ENCODE data around the gene BBOX1. TPM values are rescaled to one million over a fixed set of nuclear protein-coding genes. Genes with fewer than 3 reads are reported as not detected.
"Not testable (repeated sequence)": the region's sequence is repeated elsewhere in the genome, so short reads cannot be mapped to it uniquely, and the experiment has no call there.

Gene BBOX1
- total RNA-seq, 2 donors from 2014 or later, result not detected

DNA sequence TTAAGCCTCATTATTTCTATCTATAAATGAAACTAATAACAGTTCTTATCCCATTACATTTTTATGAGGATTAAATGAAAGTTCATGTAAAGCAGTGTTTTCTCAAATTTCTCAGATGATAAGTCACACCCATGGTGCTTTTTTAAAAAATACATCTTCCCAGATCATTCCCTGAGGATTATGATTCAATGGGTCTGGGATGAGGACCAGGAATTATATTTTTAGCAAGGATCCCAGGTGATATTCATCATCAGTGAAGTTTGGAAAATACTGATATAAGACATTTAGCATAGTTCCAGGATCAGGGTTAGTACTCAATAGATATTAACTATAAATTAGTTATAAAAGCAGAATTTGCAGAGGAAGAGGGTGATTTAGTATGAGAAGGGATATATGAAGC is 89.1 kb downstream of the BBOX1 start:
- DNase-seq (no peak), ATAC-seq (replicated peaks in 1 of 2) (no peak)
- H3K4me1 Mint-ChIP-seq (ENCODE audit: low read depth), result no peaks in the 10 kb centered on the region
- H3K9me3 Mint-ChIP-seq, result peaks cover 6 to 7% of the 10 kb centered on the region in 2 donors
- H3K36me3 Mint-ChIP-seq (ENCODE audit: insufficient read depth in 2 of 2), result peaks cover 0 to 2% of the 10 kb centered on the region in 2 donors
- H3K27ac Mint-ChIP-seq, result no peak overlapping the region
- no peaks in the 10 kb centered on the region for H3K27me3 Mint-ChIP-seq (ENCODE audit: low read depth)
- H3K4me3 Mint-ChIP-seq, result no peak overlapping the region

DNA sequence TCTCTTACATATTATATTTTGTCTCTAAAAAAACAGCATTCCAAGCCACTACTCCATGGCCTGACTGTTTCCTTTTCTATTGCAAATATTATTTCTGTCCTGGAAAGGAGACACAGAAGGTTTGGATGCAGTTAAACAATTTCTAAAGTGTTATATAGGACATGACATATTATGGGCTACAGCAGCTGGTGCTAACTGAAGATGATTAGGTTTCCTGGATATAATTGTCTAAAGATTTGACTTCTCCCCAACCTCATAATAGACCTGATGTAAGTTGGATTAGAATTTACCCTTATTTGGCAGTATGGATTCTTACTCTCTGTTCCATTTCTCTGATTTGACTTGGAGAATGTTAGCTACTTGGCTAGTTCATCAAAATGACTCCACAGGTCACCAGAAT is 90.2 kb downstream of the BBOX1 start:
- DNase-seq, result no peak
- H3K27me3 Mint-ChIP-seq (ENCODE audit: low read depth), result no peaks in the 10 kb centered on the region

DNA sequence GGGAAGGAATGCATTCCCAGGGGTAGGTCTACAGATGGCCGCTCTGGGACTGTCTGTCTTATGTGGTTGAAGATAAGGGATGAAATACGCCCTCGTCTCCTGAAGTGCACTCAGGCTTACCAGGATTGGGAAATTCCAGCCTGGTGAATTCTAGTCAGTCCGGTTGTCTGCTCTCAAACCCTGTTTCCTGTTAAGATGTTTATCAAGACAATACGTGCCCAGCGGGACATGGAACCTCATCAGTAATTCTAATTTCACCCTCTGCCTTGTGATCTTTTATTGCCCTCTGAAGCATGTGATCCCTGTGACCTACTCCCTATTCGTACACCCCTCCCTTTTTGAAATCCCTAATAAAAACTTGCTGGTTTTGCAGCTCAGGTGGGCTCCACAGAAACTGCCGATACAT is 95.3 kb downstream of the BBOX1 start:
- peaks cover 15 to 17% of the 10 kb centered on the region in 2 donors for H3K9me3 Mint-ChIP-seq
- H3K27ac Mint-ChIP-seq; H3K4me3 Mint-ChIP-seq; H3K4me1 Mint-ChIP-seq (ENCODE audit: low read depth); ATAC-seq (replicated peaks in 1 of 2); DNase-seq; H3K36me3 Mint-ChIP-seq (ENCODE audit: insufficient read depth in 2 of 2); H3K27me3 Mint-ChIP-seq (ENCODE audit: low read depth): not testable (repeated sequence)

More for the DNA sequence above, 90.2 kb downstream of the BBOX1 start:
- H3K4me3 Mint-ChIP-seq, result no peak overlapping the region
- peaks cover 0 to 2% of the 10 kb centered on the region in 2 donors for H3K36me3 Mint-ChIP-seq (ENCODE audit: insufficient read depth in 2 of 2)
- no peak overlapping the region for H3K27ac Mint-ChIP-seq
- H3K9me3 Mint-ChIP-seq, result peaks cover 8 to 14% of the 10 kb centered on the region in 2 donors
- no peaks in the 10 kb centered on the region for H3K4me1 Mint-ChIP-seq (ENCODE audit: low read depth)
- no peak for ATAC-seq (replicated peaks in 1 of 2)

DNA sequence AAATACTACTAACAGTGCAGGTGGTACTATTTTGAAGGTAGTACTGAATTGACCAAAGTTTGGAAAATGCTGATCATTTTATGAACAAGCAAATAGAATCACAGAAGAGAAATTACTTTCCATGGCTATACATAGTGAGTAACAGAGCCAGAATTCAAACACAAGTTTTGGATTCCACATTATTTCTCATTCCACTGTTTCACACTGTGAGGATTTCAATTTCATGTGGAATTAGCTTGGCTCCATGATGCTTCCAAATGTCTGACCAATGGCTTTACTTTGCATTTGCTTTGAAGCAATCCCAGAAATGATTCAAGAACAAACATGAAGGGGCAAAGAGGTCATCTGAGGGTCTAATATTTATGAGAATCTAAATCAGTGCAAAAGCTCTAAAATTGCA is 98.1 kb downstream of the BBOX1 start:
- Mint-ChIP-seq H3K27me3 (ENCODE audit: low read depth) (no peaks in the 10 kb centered on the region), H3K4me3 (no peak overlapping the region), H3K36me3 (ENCODE audit: insufficient read depth in 2 of 2) (peaks cover 3 to 5% of the 10 kb centered on the region in 2 donors), H3K27ac (no peak overlapping the region), H3K4me1 (ENCODE audit: low read depth) (no peaks in the 10 kb centered on the region), H3K9me3 (peaks cover 15 to 16% of the 10 kb centered on the region in 2 donors)
- ATAC-seq (replicated peaks in 1 of 2), result no peak
- DNase-seq, result no peak

DNA sequence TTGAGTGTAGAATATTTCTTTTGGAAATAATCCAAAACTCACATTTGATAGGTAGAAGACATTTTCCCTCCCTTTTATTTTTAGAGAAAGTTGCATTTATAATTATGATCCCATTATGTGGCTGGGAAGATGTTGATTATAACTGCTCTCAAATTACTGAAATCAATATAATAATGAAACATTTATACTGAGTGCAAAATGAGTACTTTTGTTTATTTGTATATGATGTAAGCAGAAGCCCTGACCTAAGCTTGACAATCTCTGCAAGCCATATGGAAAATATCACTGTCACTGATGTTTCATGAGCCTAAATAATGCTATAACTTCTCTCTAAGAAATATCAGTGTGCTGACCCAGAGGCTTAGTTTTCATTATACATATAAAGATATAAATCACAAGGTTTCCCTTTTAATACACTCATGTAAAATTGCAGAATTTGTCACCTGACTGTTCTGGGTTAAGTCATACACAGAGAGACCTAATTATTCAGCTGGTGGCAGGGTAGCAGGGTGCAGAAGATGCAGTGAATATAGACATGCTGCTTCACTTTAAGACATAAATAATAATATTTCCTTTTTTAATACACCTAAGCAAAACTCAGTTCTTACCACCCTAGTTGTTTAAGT is 99.2 kb downstream of the BBOX1 start:
- Mint-ChIP-seq H3K4me1 (ENCODE audit: low read depth) (no peaks in the 10 kb centered on the region), H3K27me3 (ENCODE audit: low read depth) (no peaks in the 10 kb centered on the region), H3K9me3 (peaks cover 13 to 14% of the 10 kb centered on the region in 2 donors), H3K27ac (no peak overlapping the region), H3K4me3 (no peak overlapping the region), H3K36me3 (ENCODE audit: insufficient read depth in 2 of 2) (peaks cover 3 to 5% of the 10 kb centered on the region in 2 donors)
- DNase-seq (no peak), ATAC-seq (replicated peaks in 1 of 2) (no peak)

DNA sequence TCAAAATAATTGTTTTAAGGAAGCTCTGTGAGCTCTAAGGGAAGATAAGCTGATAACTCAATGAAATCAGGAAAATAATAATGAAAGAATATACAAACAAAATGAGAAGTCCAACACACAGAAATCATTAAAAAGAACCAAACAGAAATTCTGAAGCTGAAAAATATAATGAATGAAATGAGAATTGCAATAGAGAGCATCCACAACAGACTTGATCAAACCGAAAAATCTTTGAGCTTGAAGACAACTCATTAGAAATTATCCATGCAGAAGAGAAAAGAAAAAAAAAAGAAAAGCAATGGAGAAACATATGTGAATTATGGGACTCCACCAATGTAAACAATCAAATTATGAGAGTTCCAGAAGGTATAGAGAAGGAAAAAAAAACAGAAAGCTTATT is 101.0 kb downstream of the BBOX1 start:
- Mint-ChIP-seq H3K9me3 (peaks cover 7 to 9% of the 10 kb centered on the region in 2 donors), H3K4me3 (no peak overlapping the region), H3K27me3 (ENCODE audit: low read depth) (no peaks in the 10 kb centered on the region), H3K4me1 (ENCODE audit: low read depth) (no peaks in the 10 kb centered on the region), H3K36me3 (ENCODE audit: insufficient read depth in 2 of 2) (peaks cover 3 to 5% of the 10 kb centered on the region in 2 donors), H3K27ac (no peak overlapping the region)
- ATAC-seq (replicated peaks in 1 of 2), result no peak
- no peak for DNase-seq

DNA sequence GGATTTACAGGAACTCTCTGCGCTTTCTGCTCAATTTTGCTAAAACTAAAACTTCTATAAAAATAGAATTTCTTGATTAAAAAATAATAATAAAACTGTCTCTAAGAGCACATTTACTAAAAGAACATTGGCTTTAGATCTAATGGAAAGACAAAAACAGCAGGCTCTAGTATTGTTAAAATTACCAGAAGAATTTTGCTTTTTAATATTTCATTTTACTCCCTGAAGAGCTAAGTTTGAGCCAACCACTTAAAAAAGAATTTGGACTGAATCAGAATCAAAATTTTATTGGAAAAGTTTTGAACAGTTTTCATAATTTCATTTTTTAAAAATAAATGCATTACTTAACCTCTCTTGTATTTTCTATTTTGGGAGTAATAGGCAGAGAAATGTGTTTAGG is 107.3 kb downstream of the BBOX1 start:
- DNase-seq, result no peak
- Mint-ChIP-seq H3K4me1 (ENCODE audit: low read depth) (no peaks in the 10 kb centered on the region), H3K9me3 (no peaks in the 10 kb centered on the region), H3K4me3 (no peak overlapping the region), H3K27ac (no peak overlapping the region), H3K27me3 (ENCODE audit: low read depth) (no peaks in the 10 kb centered on the region), H3K36me3 (ENCODE audit: insufficient read depth in 2 of 2) (no peaks in the 10 kb centered on the region)
- no peak for ATAC-seq (replicated peaks in 1 of 2)

DNA sequence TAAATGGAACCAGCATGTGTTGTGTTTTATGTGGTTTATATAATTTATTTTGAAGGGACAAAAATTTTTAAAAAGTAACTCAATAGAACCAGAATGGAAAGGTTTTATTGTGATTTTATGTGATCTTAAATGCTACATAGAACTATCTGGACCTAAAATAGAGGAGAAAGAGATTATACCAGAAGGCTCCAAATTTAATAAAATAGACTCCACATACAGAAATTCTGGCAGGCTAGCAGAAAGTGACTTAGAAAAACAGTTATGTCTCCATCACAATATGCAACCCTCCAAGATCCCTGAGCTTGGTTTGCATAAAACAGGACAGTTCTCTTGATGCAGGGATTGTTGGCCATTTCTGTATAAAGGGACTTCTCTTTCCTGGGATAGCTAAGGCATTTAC is 107.9 kb downstream of the BBOX1 start:
- no peaks in the 10 kb centered on the region for H3K4me1 Mint-ChIP-seq (ENCODE audit: low read depth)
- H3K27ac Mint-ChIP-seq, result no peak overlapping the region
- H3K4me3 Mint-ChIP-seq, result no peak overlapping the region
- H3K36me3 Mint-ChIP-seq (ENCODE audit: insufficient read depth in 2 of 2), result no peaks in the 10 kb centered on the region
- no peak for DNase-seq
- H3K27me3 Mint-ChIP-seq (ENCODE audit: low read depth), result no peaks in the 10 kb centered on the region
- H3K9me3 Mint-ChIP-seq, result no peaks in the 10 kb centered on the region
- ATAC-seq (replicated peaks in 1 of 2), result no peak

DNA sequence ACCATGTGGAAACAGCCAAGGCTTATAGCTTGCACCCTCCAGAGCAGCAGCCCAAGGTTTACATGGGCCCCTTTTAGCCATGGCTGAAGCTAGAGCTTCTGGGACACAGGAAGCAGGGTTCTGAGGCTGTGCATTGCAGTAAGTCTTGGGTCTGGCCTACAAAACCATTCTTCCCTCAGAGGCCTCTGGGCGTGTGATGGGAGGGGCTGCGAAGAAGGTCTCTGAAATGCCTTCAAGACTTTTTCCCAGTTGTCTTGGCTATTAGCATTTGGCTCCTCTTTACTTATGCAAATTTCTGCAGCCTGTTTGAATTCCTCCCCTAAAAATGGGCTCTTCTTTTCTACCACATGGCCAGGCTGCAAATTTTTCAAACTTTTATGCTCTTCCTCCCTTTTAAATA is 109.5 kb downstream of the BBOX1 start:
- H3K4me3 Mint-ChIP-seq, result no peak overlapping the region
- ATAC-seq (replicated peaks in 1 of 2), result no peak
- H3K9me3 Mint-ChIP-seq, result no peaks in the 10 kb centered on the region
- H3K36me3 Mint-ChIP-seq (ENCODE audit: insufficient read depth in 2 of 2), result no peaks in the 10 kb centered on the region
- no peak overlapping the region for H3K27ac Mint-ChIP-seq
- DNase-seq, result no peak
- H3K27me3 Mint-ChIP-seq (ENCODE audit: low read depth), result no peaks in the 10 kb centered on the region
- H3K4me1 Mint-ChIP-seq (ENCODE audit: low read depth), result no peaks in the 10 kb centered on the region

DNA sequence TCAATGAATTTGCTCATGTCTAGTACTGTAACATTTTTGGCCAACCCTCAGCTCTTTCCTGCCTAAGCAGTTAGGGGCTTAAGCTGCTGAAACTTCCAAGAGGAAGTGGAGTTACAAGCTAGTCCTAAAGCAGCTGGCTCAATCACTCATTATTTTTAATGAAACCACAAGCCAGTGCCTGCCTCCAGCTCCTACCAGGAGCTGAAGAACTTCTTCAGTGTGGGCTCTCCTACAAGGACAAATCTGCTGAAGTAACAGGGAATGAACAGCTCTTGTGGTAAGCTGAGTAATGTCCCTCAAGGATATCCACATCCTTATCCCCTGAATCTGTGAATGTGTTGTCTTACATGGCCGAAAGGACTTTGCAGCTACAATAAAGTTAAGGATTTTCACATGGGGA is 112.5 kb downstream of the BBOX1 start:
- ATAC-seq (replicated peaks in 1 of 2) (no peak), DNase-seq (no peak)
- Mint-ChIP-seq H3K27ac (no peak overlapping the region), H3K9me3 (no peaks in the 10 kb centered on the region), H3K36me3 (ENCODE audit: insufficient read depth in 2 of 2) (no peaks in the 10 kb centered on the region), H3K4me1 (ENCODE audit: low read depth) (no peaks in the 10 kb centered on the region), H3K27me3 (ENCODE audit: low read depth) (no peaks in the 10 kb centered on the region), H3K4me3 (no peak overlapping the region)

DNA sequence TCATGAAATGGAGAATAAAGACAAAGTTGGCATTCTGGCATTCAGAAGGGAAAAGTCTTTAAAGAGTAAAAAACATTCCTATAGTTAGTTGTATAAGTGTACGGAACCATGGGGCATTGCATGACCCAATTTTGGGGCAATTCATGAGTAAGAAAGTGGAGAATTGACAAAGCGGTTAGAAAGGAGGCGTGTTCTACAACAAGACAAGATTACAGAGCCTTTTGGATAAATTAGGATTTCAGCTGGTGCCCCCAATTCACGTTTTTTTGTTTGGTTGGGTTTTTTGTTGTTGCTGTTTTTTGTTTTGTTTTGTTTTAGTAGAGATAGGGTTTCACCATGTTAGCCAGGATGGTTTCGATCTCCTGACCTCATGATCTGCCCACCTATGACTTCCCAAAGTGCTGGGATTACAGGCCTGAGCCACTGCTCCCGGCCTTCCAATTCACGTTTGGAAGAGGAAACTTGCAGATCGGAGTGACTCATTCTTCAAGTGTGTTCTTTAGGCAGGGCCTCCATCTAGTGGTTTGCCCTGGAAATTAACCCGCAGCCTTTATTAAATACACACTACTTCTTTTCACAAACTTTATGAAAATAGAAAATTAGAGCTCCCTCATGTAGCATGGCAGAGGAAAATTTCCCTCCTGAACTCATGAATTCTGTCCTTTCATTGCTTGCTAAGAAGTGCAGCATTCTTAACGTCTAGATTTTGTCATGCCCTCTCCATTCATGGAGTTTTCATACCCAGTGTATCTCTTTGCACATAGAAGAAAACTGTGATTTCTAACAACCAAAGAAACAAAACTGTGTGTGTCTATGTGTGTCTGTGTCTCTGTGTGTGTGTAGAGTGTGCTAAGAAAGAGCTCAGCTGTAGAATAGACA is 118.1 kb downstream of the BBOX1 start:
- Mint-ChIP-seq H3K36me3 (ENCODE audit: insufficient read depth in 2 of 2) (no peaks in the 10 kb centered on the region), H3K4me3 (no peak overlapping the region), H3K27ac (no peak overlapping the region), H3K4me1 (ENCODE audit: low read depth) (no peaks in the 10 kb centered on the region), H3K9me3 (no peaks in the 10 kb centered on the region), H3K27me3 (ENCODE audit: low read depth) (no peaks in the 10 kb centered on the region)
- ATAC-seq (replicated peaks in 1 of 2) (no peak), DNase-seq (peak; percentile 5 to 6)

DNA sequence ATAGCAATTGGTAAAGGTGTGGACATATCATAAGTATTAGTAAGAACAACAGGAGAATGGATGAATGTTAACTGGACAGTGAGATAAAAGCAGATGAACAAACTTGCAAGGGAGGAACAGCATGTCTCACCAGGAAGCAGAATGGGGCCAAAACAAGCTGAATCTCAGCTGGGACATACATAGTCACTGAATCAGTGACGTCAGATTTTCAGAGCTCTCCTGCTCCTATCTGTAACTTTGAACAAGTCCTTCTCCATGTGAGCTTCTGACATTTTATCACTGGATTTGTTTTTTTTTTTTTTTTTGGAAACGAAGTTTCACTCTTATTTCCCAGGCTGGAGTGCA is 118.7 kb downstream of the BBOX1 start:
- no peaks in the 10 kb centered on the region for H3K4me1 Mint-ChIP-seq (ENCODE audit: low read depth)
- H3K27me3 Mint-ChIP-seq (ENCODE audit: low read depth), result no peaks in the 10 kb centered on the region

DNA sequence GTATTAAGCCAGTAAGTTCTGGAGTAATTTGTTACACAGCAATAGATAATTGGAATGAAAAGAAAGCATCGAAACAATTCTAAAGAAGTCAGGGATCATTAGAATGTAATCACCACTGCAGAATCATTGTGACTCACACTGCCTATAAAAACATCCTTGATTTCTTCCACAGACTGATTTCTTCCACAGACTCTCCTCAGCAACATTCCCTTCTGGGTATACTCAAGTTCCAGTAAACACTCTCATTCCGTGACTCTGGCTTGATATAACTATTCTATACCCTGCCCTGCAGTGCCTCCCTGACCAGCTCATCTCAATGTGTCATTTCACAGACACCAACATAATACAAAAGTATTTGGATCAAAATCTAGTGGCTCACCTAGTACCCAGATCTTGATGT is 120.5 kb downstream of the BBOX1 start:
- Mint-ChIP-seq H3K27me3 (ENCODE audit: low read depth) (no peaks in the 10 kb centered on the region), H3K27ac (no peak overlapping the region), H3K36me3 (ENCODE audit: insufficient read depth in 2 of 2) (no peaks in the 10 kb centered on the region), H3K9me3 (no peaks in the 10 kb centered on the region), H3K4me3 (no peak overlapping the region), H3K4me1 (ENCODE audit: low read depth) (no peaks in the 10 kb centered on the region)
- ATAC-seq (replicated peaks in 1 of 2) (no peak), DNase-seq (no peak)

More for the DNA sequence above, 118.7 kb downstream of the BBOX1 start:
- Mint-ChIP-seq H3K36me3 (ENCODE audit: insufficient read depth in 2 of 2) (no peaks in the 10 kb centered on the region), H3K4me3 (no peak overlapping the region), H3K9me3 (no peaks in the 10 kb centered on the region), H3K27ac (no peak overlapping the region)
- ATAC-seq (replicated peaks in 1 of 2) (no peak), DNase-seq (no peak)

DNA sequence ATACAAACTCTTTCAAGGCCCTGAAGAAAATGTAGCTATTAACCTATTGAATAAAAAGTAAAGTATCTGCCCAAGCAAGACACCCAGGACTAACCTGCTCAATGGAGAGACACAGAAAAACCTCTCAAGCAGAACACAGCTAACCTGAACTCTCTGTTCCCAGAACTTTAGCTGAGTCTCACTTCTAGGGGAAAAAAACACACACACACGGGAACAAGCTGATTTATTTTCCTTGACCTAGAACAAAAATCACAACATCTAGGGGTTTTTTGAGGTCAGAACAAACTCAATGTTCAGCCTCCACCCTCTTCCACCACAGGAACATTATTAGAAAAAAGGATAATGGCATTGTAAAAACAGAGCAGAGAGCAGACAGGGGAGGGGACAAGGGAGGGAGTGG is 121.6 kb downstream of the BBOX1 start:
- H3K9me3 Mint-ChIP-seq, result no peaks in the 10 kb centered on the region
- no peak overlapping the region for H3K27ac Mint-ChIP-seq
- no peak for DNase-seq
- no peaks in the 10 kb centered on the region for H3K27me3 Mint-ChIP-seq (ENCODE audit: low read depth)
- no peak overlapping the region for H3K4me3 Mint-ChIP-seq
- H3K36me3 Mint-ChIP-seq (ENCODE audit: insufficient read depth in 2 of 2), result no peaks in the 10 kb centered on the region
- no peak for ATAC-seq (replicated peaks in 1 of 2)
- no peaks in the 10 kb centered on the region for H3K4me1 Mint-ChIP-seq (ENCODE audit: low read depth)
